HCT116 (cell line): ENCODE data around the gene ABCB1.

ENCODE experiments used
- ATF3 ChIP-seq: IDR thresholded peaks from 2 replicates; pipeline ENCODE4 v1.6.1; 2012
- ELF1 ChIP-seq: IDR thresholded peaks from 2 replicates; pipeline ENCODE4 v1.6.1; 2012; ENCODE audit warnings: low read depth, borderline replicate concordance
- EZH2 ChIP-seq: fragments of 200-600 bp; sonication (generic); IDR thresholded peaks from 2 replicates; pipeline ENCODE4 v1.6.1; 2017; ENCODE audit warnings: antibody characterized with exemption, mixed run types
- EZH2phosphoT487 ChIP-seq: fragments of 200-600 bp; IDR thresholded peaks from 2 replicates; pipeline ENCODE4 v1.6.1; 2018; ENCODE audit warnings: antibody characterized with exemption, borderline replicate concordance
- POLR2A ChIP-seq: IDR thresholded peaks from 2 replicates; pipeline ENCODE4 v1.7.0; 2011; ENCODE audit warnings: borderline replicate concordance; ENCODE audit not compliant: insufficient read depth, insufficient read length; ENCODE audit errors: extremely low read depth
- POLR2AphosphoS5 ChIP-seq: IDR thresholded peaks from 2 replicates; pipeline ENCODE4 v1.6.1; 2011; ENCODE audit warnings: mild to moderate bottlenecking, low read depth, low read length, moderate library complexity
- RAD21 ChIP-seq: IDR thresholded peaks from 2 replicates; pipeline ENCODE4 v1.6.1; 2012; ENCODE audit warnings: low read depth, mild to moderate bottlenecking
- ZNF274 ChIP-seq: fragments of 200-500 bp; sonication (Bioruptor generic); IDR thresholded peaks from 2 replicates; pipeline ENCODE4 v1.6.1; 2014; ENCODE audit warnings: mild to moderate bottlenecking, low read depth, low read length, inconsistent platforms
- TF ChIP-seq, protein P1 (sequence below), 3 experiments: fragments of 200-600 bp in 1 of 3; sonication (generic) in 1 of 3; IDR thresholded peaks in 2 of 3; conservative IDR thresholded peaks in 1 of 3; 2 replicates each; pipeline ENCODE4 v1.5.1; 2012 to 2017; ENCODE audit warnings: low read depth in 2 of 3, low read length in 2 of 3, antibody characterized with exemption in 1 of 3, borderline replicate concordance in 1 of 3, control low read depth in 1 of 3, mild to moderate bottlenecking in 1 of 3, mixed read lengths in 1 of 3, mixed run types in 1 of 3, moderate library complexity in 1 of 3; ENCODE audit not compliant: insufficient read depth in 1 of 3

DNA sequence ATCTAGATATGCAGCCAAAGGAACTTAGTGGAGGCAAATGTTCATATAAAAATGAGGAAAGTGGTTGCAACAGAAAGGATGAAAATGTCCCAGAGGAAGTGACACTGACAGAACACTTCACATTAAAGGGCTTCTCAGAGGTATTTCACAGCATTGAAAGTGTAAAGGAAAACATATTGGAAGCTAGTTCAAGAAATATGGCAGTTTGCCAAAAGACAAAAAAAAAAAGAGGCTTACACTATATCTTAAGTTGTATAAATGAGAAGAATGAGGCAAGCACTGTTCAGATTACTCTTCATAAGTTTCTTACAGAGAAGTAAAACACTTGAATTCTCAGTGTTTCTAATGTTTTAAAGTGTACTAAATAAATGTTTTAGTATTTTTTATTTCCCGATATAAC lies 47.6 kb upstream of the ABCB1 start:
- TF ChIP-seq, protein P1, sequence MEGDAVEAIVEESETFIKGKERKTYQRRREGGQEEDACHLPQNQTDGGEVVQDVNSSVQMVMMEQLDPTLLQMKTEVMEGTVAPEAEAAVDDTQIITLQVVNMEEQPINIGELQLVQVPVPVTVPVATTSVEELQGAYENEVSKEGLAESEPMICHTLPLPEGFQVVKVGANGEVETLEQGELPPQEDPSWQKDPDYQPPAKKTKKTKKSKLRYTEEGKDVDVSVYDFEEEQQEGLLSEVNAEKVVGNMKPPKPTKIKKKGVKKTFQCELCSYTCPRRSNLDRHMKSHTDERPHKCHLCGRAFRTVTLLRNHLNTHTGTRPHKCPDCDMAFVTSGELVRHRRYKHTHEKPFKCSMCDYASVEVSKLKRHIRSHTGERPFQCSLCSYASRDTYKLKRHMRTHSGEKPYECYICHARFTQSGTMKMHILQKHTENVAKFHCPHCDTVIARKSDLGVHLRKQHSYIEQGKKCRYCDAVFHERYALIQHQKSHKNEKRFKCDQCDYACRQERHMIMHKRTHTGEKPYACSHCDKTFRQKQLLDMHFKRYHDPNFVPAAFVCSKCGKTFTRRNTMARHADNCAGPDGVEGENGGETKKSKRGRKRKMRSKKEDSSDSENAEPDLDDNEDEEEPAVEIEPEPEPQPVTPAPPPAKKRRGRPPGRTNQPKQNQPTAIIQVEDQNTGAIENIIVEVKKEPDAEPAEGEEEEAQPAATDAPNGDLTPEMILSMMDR (IDR thresholded peaks at IDR 0.05 in 2 of 3, conservative IDR thresholded peaks at IDR 0.05 in 1 of 3; ENCODE audit: borderline replicate concordance in 1 of 3, insufficient read depth in 1 of 3, low read depth in 2 of 3, low read length in 2 of 3) = no peak
- TF ChIP-seq POLR2AphosphoS5 = no peak
- TF ChIP-seq POLR2A = no peak
- TF ChIP-seq ELF1 = no peak
- no peak for TF ChIP-seq ATF3
- no peak for TF ChIP-seq RAD21
- no peak for TF ChIP-seq EZH2
- TF ChIP-seq EZH2phosphoT487 = no peak
- TF ChIP-seq ZNF274 = no peak
